ENCODE results near the gene SLC22A14. TPM values are rescaled to one million over a fixed set of nuclear protein-coding genes. Genes with fewer than 3 reads are reported as not detected.

The SLC22A14 gene
- total RNA-seq, 4 donors from 2014 or later, result 0.31 TPM; not detected in 3

DNA sequence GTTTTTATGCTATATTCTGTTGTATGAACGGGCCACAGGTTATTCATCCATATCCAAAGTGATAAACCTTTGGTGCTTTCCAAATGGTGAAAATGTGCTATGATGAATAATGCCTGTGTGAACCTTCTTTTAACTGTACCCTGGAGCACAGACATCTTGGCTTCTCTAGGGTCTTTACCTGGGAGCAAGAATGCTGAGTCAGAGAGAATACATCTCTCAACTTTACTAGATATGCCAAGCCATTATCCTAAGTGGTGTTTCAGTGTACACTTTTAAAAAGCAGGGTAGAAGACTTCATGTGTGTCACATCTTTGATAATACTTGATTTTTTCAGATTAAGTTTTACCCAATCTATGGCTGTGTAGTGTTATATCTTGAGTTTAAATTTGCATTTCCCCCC lies 41.0 kb downstream of the SLC22A14 start:
- Histone ChIP-seq H3K27me3 (no peaks in the 10 kb centered on the region), H3K27ac (no peak overlapping the region), H3K9me3 (no peaks in the 10 kb centered on the region), H3K4me3 (no peak overlapping the region), H3K4me1 (no peaks in the 10 kb centered on the region), H3K36me3 (no peaks in the 10 kb centered on the region)
- DNase-seq (no peak), ATAC-seq (no peak)
- intact Hi-C loops (cut with DNase I; ENCODE audit: low total_unique reads), result no loop called here
- TF ChIP-seq, protein P1, sequence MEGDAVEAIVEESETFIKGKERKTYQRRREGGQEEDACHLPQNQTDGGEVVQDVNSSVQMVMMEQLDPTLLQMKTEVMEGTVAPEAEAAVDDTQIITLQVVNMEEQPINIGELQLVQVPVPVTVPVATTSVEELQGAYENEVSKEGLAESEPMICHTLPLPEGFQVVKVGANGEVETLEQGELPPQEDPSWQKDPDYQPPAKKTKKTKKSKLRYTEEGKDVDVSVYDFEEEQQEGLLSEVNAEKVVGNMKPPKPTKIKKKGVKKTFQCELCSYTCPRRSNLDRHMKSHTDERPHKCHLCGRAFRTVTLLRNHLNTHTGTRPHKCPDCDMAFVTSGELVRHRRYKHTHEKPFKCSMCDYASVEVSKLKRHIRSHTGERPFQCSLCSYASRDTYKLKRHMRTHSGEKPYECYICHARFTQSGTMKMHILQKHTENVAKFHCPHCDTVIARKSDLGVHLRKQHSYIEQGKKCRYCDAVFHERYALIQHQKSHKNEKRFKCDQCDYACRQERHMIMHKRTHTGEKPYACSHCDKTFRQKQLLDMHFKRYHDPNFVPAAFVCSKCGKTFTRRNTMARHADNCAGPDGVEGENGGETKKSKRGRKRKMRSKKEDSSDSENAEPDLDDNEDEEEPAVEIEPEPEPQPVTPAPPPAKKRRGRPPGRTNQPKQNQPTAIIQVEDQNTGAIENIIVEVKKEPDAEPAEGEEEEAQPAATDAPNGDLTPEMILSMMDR (IDR thresholded peaks at IDR 0.05 in 4 of 5, conservative IDR thresholded peaks at IDR 0.05 in 1 of 5), result no peak
- TF ChIP-seq POLR2A (IDR thresholded peaks at IDR 0.05), result no peak
- in situ Hi-C loops (cut with MboI; ENCODE audit: low sequenced_read_pairs in 4 of 4), result no loop called here

DNA sequence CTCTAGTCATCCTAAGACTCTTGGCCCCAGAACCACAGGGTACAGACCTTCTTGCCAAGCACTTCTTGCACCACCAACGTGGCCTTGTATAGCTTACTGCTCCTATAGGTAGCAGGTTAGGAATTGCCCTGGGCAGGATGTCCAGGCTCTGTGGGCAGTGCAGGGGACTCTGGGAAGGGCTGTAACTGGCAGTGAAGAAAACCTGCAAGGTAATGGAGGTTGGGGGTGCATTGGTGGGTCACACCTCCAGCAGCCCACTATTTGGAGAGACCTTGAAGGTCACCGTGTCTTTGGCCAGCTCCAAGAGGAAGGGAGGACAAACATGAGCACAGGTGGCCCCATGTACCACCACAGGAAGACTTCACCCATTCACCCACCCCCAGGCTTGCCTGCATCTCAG lies 43.2 kb downstream of the SLC22A14 start:
- in situ Hi-C loops (cut with MboI; ENCODE audit: low sequenced_read_pairs in 4 of 4) (no loop called here), intact Hi-C loops (cut with DNase I; ENCODE audit: low total_unique reads) (no loop called here)
- H3K27me3 ChIP-seq, result no peaks in the 10 kb centered on the region
- H3K4me1 ChIP-seq, result no peaks in the 10 kb centered on the region
- no peaks in the 10 kb centered on the region for H3K36me3 ChIP-seq
- H3K9me3 ChIP-seq, result no peaks in the 10 kb centered on the region
- no peak overlapping the region for H3K27ac ChIP-seq
- ATAC-seq, result no peak
- TF ChIP-seq POLR2A (IDR thresholded peaks at IDR 0.05), result no peak
- TF ChIP-seq, protein P1 (IDR thresholded peaks at IDR 0.05 in 4 of 5, conservative IDR thresholded peaks at IDR 0.05 in 1 of 5), result no peak
- no peak overlapping the region for H3K4me3 ChIP-seq
- no peak for DNase-seq

DNA sequence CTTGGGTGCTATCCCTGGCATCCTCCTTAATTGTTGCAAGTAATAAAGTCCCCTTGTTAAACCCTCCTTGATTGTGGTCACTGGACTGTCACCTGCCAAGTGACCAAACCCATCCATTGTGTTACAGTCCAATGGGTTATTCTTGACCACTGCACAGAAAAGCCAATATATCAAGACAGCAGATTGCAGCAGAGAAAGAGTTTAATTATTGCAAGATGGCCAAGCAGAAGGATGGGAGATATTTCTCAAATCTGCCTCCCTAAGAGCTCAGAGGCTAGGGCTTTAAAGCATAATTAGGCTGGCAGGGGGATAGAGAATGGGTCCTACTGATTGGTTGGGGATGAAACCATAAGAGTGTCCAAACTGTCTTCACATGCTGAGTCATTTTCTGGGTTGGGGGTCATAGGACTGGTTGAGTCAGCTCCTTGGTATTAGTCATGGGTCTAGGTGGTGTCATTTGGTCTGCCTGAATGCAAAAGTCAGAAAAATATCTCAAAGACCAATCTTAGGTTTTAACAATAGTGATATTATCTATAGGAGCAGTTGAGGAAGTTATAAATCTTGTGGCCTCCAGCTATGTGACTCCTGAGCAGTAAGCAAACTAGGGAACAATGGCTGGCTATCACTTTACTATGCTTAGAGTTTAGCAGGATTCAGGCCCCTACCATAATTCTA lies 45.4 kb downstream of the SLC22A14 start:
- no peaks in the 10 kb centered on the region for H3K36me3 ChIP-seq
- H3K4me1 ChIP-seq, result no peaks in the 10 kb centered on the region
- no peaks in the 10 kb centered on the region for H3K9me3 ChIP-seq
- no peak overlapping the region for H3K27ac ChIP-seq
- intact Hi-C loops (cut with DNase I; ENCODE audit: low total_unique reads), result no loop called here
- H3K27me3 ChIP-seq, result no peaks in the 10 kb centered on the region
- in situ Hi-C loops (cut with MboI; ENCODE audit: low sequenced_read_pairs in 4 of 4), result no loop called here
- DNase-seq, result no peak
- TF ChIP-seq POLR2A (IDR thresholded peaks at IDR 0.05), result no peak
- TF ChIP-seq, protein P1 (IDR thresholded peaks at IDR 0.05 in 4 of 5, conservative IDR thresholded peaks at IDR 0.05 in 1 of 5), result no peak
- no peak overlapping the region for H3K4me3 ChIP-seq
- no peak for ATAC-seq

GRCh38 chr3:38331257-38332022 lies 49.3 kb downstream of the SLC22A14 start:
- Histone ChIP-seq H3K9me3 (no peaks in the 10 kb centered on the region), H3K4me1 (no peaks in the 10 kb centered on the region), H3K27ac (no peak overlapping the region), H3K27me3 (no peaks in the 10 kb centered on the region), H3K4me3 (no peak overlapping the region), H3K36me3 (no peaks in the 10 kb centered on the region)
- intact Hi-C loops (cut with DNase I; ENCODE audit: low total_unique reads), result no loop called here
- ATAC-seq, result no peak
- no peak for DNase-seq
- in situ Hi-C loops (cut with MboI; ENCODE audit: low sequenced_read_pairs in 4 of 4), result no loop called here
- TF ChIP-seq, protein P1 (IDR thresholded peaks at IDR 0.05 in 4 of 5, conservative IDR thresholded peaks at IDR 0.05 in 1 of 5), result no peak
- no peak for TF ChIP-seq POLR2A (IDR thresholded peaks at IDR 0.05)

Measured in gastrocnemius medialis (tissue), 4 donors.